Frontal cortex (tissue), 4 donors: ENCODE data around the gene PRRX2. TPM values are rescaled to one million over a fixed set of nuclear protein-coding genes. Genes with fewer than 3 reads are reported as not detected.

ENCODE experiments used
- DNase-seq, 2 donors: peaks; one replicate each; pipeline ENCODE4 v3.0.0; 2012; ENCODE audit warnings: low spot score in 2 of 2
- FAIRE-seq: peaks from 2 replicates; lab custom pipeline; 2012; peaks lifted over from hg19 to GRCh38; lab: Jason Lieb, UNC
- total RNA-seq: library from RNA; depleted of rRNA; stranded (reverse); fragments of >200 nt; gene quantifications from one replicate; pipeline ENCODE4 v1.2.3, GENCODE V29; 2014
- donor health status: control.
- donor health status: control.
- donor health status: control.

The PRRX2 gene
- total RNA-seq, 1 donor from 2014 or later: not detected

GRCh38 chr9:129673602-129674001 lies 8.2 kb downstream of the PRRX2 start:
- no peak for FAIRE-seq

GRCh38 chr9:129674229-129674628 lies 8.8 kb downstream of the PRRX2 start:
- FAIRE-seq (no peak), DNase-seq (no peak)

More at GRCh38 chr9:129673602-129674001, 8.2 kb downstream of the PRRX2 start:
- DNase-seq: no peak

GRCh38 chr9:129675620-129676019 lies 10.2 kb downstream of the PRRX2 start:
- DNase-seq (no peak), FAIRE-seq (no peak)

- DNase-seq: no peak
- no peak for FAIRE-seq
Measured at GRCh38 chr9:129676287-129676686, 10.8 kb downstream of the PRRX2 start.

GRCh38 chr9:129676975-129677374 lies 11.5 kb downstream of the PRRX2 start:
- no peak for FAIRE-seq
- DNase-seq: no peak

GRCh38 chr9:129677456-129677855 lies 12.0 kb downstream of the PRRX2 start:
- DNase-seq: no peak
- no peak for FAIRE-seq

- FAIRE-seq: no peak
- no peak for DNase-seq
Measured at GRCh38 chr9:129678844-129679243, 13.4 kb downstream of the PRRX2 start.

- no peak for FAIRE-seq
Measured at GRCh38 chr9:129679537-129679936, 14.1 kb downstream of the PRRX2 start.

GRCh38 chr9:129681924-129682323 lies 16.5 kb downstream of the PRRX2 start:
- FAIRE-seq (no peak), DNase-seq (no peak)

More at GRCh38 chr9:129679537-129679936, 14.1 kb downstream of the PRRX2 start:
- no peak for DNase-seq

GRCh38 chr9:129682381-129682780 lies 16.9 kb downstream of the PRRX2 start:
- DNase-seq (no peak), FAIRE-seq (no peak)

- DNase-seq (no peak), FAIRE-seq (no peak)
Measured at GRCh38 chr9:129685220-129685932, 19.9 kb downstream of the PRRX2 start.

GRCh38 chr9:129685933-129686259 lies 20.4 kb downstream of the PRRX2 start:
- FAIRE-seq: no peak
- DNase-seq: no peak

- DNase-seq (no peak), FAIRE-seq (no peak)
Measured at GRCh38 chr9:129686736-129687135, 21.3 kb downstream of the PRRX2 start.

GRCh38 chr9:129687391-129687790 lies 21.9 kb downstream of the PRRX2 start:
- no peak for DNase-seq
- FAIRE-seq: no peak

GRCh38 chr9:129688285-129689043 lies 23.0 kb downstream of the PRRX2 start:
- no peak for DNase-seq
- FAIRE-seq: no peak

GRCh38 chr9:129692534-129692933 lies 27.1 kb downstream of the PRRX2 start:
- DNase-seq: no peak
- no peak for FAIRE-seq

- FAIRE-seq (no peak), DNase-seq (no peak)
Measured at GRCh38 chr9:129693741-129694140, 28.3 kb downstream of the PRRX2 start.

GRCh38 chr9:129694243-129694646 lies 28.8 kb downstream of the PRRX2 start:
- FAIRE-seq: no peak
- no peak for DNase-seq

GRCh38 chr9:129695870-129696269 lies 30.4 kb downstream of the PRRX2 start:
- FAIRE-seq (no peak), DNase-seq (no peak)

- DNase-seq (peak; percentile 62 to 75), FAIRE-seq (no peak)
Measured at GRCh38 chr9:129696944-129697655, 31.7 kb downstream of the PRRX2 start.
